ENCODE measurements around the gene CCDC142. TPM values are rescaled to one million over a fixed set of nuclear protein-coding genes. Genes with fewer than 3 reads are reported as not detected.
A peak's percentile ranks its signal among the peaks of the same experiment; 100 is the strongest.
"Not testable (repeated sequence)": the region's sequence is repeated elsewhere in the genome, so short reads cannot be mapped to it uniquely, and the experiment has no call there.

The CCDC142 gene
- total and polyA plus RNA-seq, 10 donors = 2.8 to 59.4 (median 26.0) TPM

- no peak for DNase-seq
- no peaks in the 10 kb centered on the region for H3K9me3 ChIP-seq
- H3K27me3 ChIP-seq (replicated peaks in 1 of 7) = no peaks in the 10 kb centered on the region
- no peak overlapping the region for H3K4me3 ChIP-seq
- H3K27ac ChIP-seq = no peak overlapping the region
- peaks cover 22 to 41% (median 26%) of the 10 kb centered on the region in 6 donors for H3K4me1 ChIP-seq
- WGBS, 5 donors = 91 to 100% (median 92%) methylated on average over 2 of the region's 2 CpGs
- peaks cover 0 to 72% (median 33%) of the 10 kb centered on the region in 6 donors for H3K36me3 ChIP-seq
- intact Hi-C loops (cut with DNase I; ENCODE audit: low total_unique reads) = no loop called here
- no peak for TF ChIP-seq POLR2A (IDR thresholded peaks at IDR 0.05)
- TF ChIP-seq CTCF (IDR thresholded peaks at IDR 0.05 in 8 of 11, conservative IDR thresholded peaks at IDR 0.05 in 3 of 11) = no peak
- no peak for TF ChIP-seq POLR2AphosphoS5 (IDR thresholded peaks at IDR 0.05)
Measured at GRCh38 chr2:74486141-74486540, 3.3 kb upstream of the CCDC142 start.

GRCh38 chr2:74483675-74484164 lies 922 bp upstream of the CCDC142 start:
- Histone ChIP-seq H3K4me3 (peak overlapping the region; percentile 72 to 96 (median 88)), H3K36me3 (peaks cover 0 to 71% (median 30%) of the 10 kb centered on the region in 6 donors), H3K27ac (peak overlapping the region in 7 of 8 donors; percentile 85 to 97 (median 93)), H3K4me1 (peaks cover 33 to 64% (median 40%) of the 10 kb centered on the region in 6 donors)
- intact Hi-C loops (cut with DNase I; ENCODE audit: low total_unique reads) = loop anchor here (5.0 kb wide), 1 partner anchor 104 kb away; no protein-coding TSS in a partner anchor
- H3K27me3 ChIP-seq (replicated peaks in 1 of 7); H3K9me3 ChIP-seq: not testable (repeated sequence)
- DNase-seq = peak; percentile 75
- WGBS, 5 donors = 73 to 90% (median 84%) methylated on average over 19 of the region's 19 CpGs

- intact Hi-C loops (cut with DNase I; ENCODE audit: low total_unique reads) = loop anchor here (5.0 kb wide), 1 partner anchor 105 kb away; no protein-coding TSS in a partner anchor
- Histone ChIP-seq H3K4me3 (peak overlapping the region; percentile 72 to 96 (median 88)), H3K36me3 (peaks cover 0 to 69% (median 27%) of the 10 kb centered on the region in 6 donors), H3K27me3 (replicated peaks in 1 of 7) (no peaks in the 10 kb centered on the region), H3K27ac (peak overlapping the region; percentile 85 to 97 (median 94)), H3K9me3 (no peaks in the 10 kb centered on the region), H3K4me1 (peaks cover 33 to 68% (median 40%) of the 10 kb centered on the region in 6 donors)
- TF ChIP-seq CTCF (IDR thresholded peaks at IDR 0.05 in 8 of 11, conservative IDR thresholded peaks at IDR 0.05 in 3 of 11) = no peak
- no peak for TF ChIP-seq POLR2A (IDR thresholded peaks at IDR 0.05)
- TF ChIP-seq POLR2AphosphoS5 (IDR thresholded peaks at IDR 0.05) = no peak
- 0 to 7% (median 2%) methylated on average over 31 to 80 of the region's 80 CpGs for WGBS, 5 donors
- DNase-seq = peak; percentile 92
Measured at GRCh38 chr2:74481961-74482800, 617 bp downstream of the CCDC142 start.

- Histone ChIP-seq H3K27me3 (replicated peaks in 1 of 7) (no peaks in the 10 kb centered on the region), H3K4me1 (peaks cover 33 to 68% (median 40%) of the 10 kb centered on the region in 6 donors), H3K27ac (peak overlapping the region in 5 of 8 donors; percentile 93 to 97 (median 94)), H3K36me3 (peaks cover 0 to 69% (median 25%) of the 10 kb centered on the region in 6 donors), H3K9me3 (no peaks in the 10 kb centered on the region), H3K4me3 (peak overlapping the region; percentile 72 to 96 (median 88))
- no peak for DNase-seq
- intact Hi-C loops (cut with DNase I; ENCODE audit: low total_unique reads) = loop anchor here (5.0 kb wide), 1 partner anchor 106 kb away; no protein-coding TSS in a partner anchor
- TF ChIP-seq POLR2AphosphoS5 (IDR thresholded peaks at IDR 0.05) (no peak), POLR2A (IDR thresholded peaks at IDR 0.05) (no peak), CTCF (IDR thresholded peaks at IDR 0.05 in 8 of 11, conservative IDR thresholded peaks at IDR 0.05 in 3 of 11) (no peak)
- WGBS, 5 donors = 48 to 93% (median 70%) methylated on average over 2 to 3 of the region's 3 CpGs
Measured at GRCh38 chr2:74481431-74481830, 1.4 kb downstream of the CCDC142 start.

All from spleen (tissue), 11 donors.